HepG2 (cell line): ENCODE results near the gene KLHL33. TPM values are rescaled to one million over a fixed set of nuclear protein-coding genes. Genes with fewer than 3 reads are reported as not detected.

ENCODE experiments used
- EHMT2 ChIP-seq: fragments of 200-600 bp; sonication (generic); IDR thresholded peaks from 2 replicates; pipeline ENCODE4 v1.7.0; 2017; ENCODE audit warnings: antibody characterized with exemption, low read depth, low read length, borderline replicate concordance
- HCFC1 ChIP-seq: fragments of 150-350 bp; IDR thresholded peaks from 2 replicates; pipeline ENCODE4 v1.6.1; 2014; ENCODE audit warnings: low read depth, low read length
- HOXA3 ChIP-seq: sonication (generic); formaldehyde crosslinking; IDR thresholded peaks from 2 replicates; pipeline ENCODE4 v1.5.0; 2020; ENCODE audit warnings: missing genetic modification reagents
- ISL2 ChIP-seq: sonication (generic); formaldehyde crosslinking; IDR thresholded peaks from 2 replicates; pipeline ENCODE4 v1.5.0; 2020; ENCODE audit warnings: missing genetic modification reagents
- KDM1A ChIP-seq: IDR thresholded peaks from 2 replicates; pipeline ENCODE4 v1.6.1; 2016; ENCODE audit warnings: missing compliant biosample characterization
- MIER3 ChIP-seq: IDR thresholded peaks from 2 replicates; pipeline ENCODE4 v1.6.1; 2016; ENCODE audit warnings: missing compliant biosample characterization, borderline replicate concordance
- NFKB2 ChIP-seq: sonication (generic); formaldehyde crosslinking; IDR thresholded peaks from 2 replicates; pipeline ENCODE4 v1.4.0; 2020; ENCODE audit warnings: missing genetic modification reagents, borderline replicate concordance
- RFX5 ChIP-seq: IDR thresholded peaks from 2 replicates; pipeline ENCODE4 v1.6.1; 2011; ENCODE audit warnings: low read depth, low read length, improper control_type of control experiment
- ZFY ChIP-seq: sonication (generic); formaldehyde crosslinking; IDR thresholded peaks from 2 replicates; pipeline ENCODE4 v1.4.0; 2020; ENCODE audit warnings: missing genetic modification reagents
- ZNF335 ChIP-seq: sonication (generic); formaldehyde crosslinking; IDR thresholded peaks from 2 replicates; pipeline ENCODE4 v1.4.0; 2020; ENCODE audit warnings: missing genetic modification reagents
- ZNF557 ChIP-seq: sonication (generic); formaldehyde crosslinking; IDR thresholded peaks from 2 replicates; pipeline ENCODE4 v1.4.0; 2020; ENCODE audit warnings: missing genetic modification reagents
- ZNF567 ChIP-seq: sonication (generic); formaldehyde crosslinking; IDR thresholded peaks from 2 replicates; pipeline ENCODE4 v1.8.1; 2023; ENCODE audit warnings: mild to moderate bottlenecking, missing genetic modification reagents, borderline replicate concordance
- ZNF781 ChIP-seq: sonication (generic); formaldehyde crosslinking; IDR thresholded peaks from 2 replicates; pipeline ENCODE4 v1.5.1; 2020; ENCODE audit warnings: borderline replicate concordance, mild to moderate bottlenecking, missing genetic modification reagents; ENCODE audit errors: not compliant biosample characterization
- polyA plus RNA-seq, 8 experiments: library from polyadenylated mRNA; depleted of rRNA in 3 of 8; stranded (reverse) in 7 of 8; unstranded in 1 of 8; fragments of >200 nt; fragmentation: Illumina TruSeq in 4 of 8; extraction: Trizol in 4 of 8; gene quantifications; 2 replicates each; pipeline versions ENCODE4 v1.2.1 to v1.2.3, GENCODE V29; 2011 to 2016; ENCODE audit warnings: low read depth in 4 of 8, missing spikeins in 1 of 8, mixed read lengths in 1 of 8; ENCODE audit not compliant: insufficient read depth in 1 of 8
- total RNA-seq, 5 experiments: library from RNA; depleted of rRNA; stranded (reverse); fragments of >200 nt; fragmentation: Illumina TruSeq; extraction: Trizol; gene quantifications; 2 replicates each; pipeline ENCODE4 v1.2.3, GENCODE V29; 2016; ENCODE audit warnings: low read depth in 1 of 5
- TF ChIP-seq, protein P1 (sequence below): sonication (generic); formaldehyde crosslinking; IDR thresholded peaks from 2 replicates; pipeline ENCODE4 v1.4.0; 2020; ENCODE audit warnings: missing genetic modification reagents
- TF ChIP-seq, protein P2 (sequence below): sonication (generic); formaldehyde crosslinking; IDR thresholded peaks from 2 replicates; pipeline ENCODE4 v1.8.1; 2022; ENCODE audit warnings: low read depth, mild to moderate bottlenecking, missing genetic modification reagents
- TF ChIP-seq, protein P3 (sequence below): sonication (generic); formaldehyde crosslinking; IDR thresholded peaks from 2 replicates; pipeline ENCODE4 v1.5.1; 2020; ENCODE audit warnings: missing genetic modification reagents, mild to moderate bottlenecking, borderline replicate concordance
- TF ChIP-seq, protein P4 (sequence below): IDR thresholded peaks from 2 replicates; pipeline ENCODE4 v1.6.1; 2016; ENCODE audit warnings: low read depth, control low read depth

KLHL33 gene
- total and polyA plus RNA-seq, 2 of the 13 experiments (the other 11 are each of a cell fraction or from before 2014, with no cell fraction given): not detected

DNA sequence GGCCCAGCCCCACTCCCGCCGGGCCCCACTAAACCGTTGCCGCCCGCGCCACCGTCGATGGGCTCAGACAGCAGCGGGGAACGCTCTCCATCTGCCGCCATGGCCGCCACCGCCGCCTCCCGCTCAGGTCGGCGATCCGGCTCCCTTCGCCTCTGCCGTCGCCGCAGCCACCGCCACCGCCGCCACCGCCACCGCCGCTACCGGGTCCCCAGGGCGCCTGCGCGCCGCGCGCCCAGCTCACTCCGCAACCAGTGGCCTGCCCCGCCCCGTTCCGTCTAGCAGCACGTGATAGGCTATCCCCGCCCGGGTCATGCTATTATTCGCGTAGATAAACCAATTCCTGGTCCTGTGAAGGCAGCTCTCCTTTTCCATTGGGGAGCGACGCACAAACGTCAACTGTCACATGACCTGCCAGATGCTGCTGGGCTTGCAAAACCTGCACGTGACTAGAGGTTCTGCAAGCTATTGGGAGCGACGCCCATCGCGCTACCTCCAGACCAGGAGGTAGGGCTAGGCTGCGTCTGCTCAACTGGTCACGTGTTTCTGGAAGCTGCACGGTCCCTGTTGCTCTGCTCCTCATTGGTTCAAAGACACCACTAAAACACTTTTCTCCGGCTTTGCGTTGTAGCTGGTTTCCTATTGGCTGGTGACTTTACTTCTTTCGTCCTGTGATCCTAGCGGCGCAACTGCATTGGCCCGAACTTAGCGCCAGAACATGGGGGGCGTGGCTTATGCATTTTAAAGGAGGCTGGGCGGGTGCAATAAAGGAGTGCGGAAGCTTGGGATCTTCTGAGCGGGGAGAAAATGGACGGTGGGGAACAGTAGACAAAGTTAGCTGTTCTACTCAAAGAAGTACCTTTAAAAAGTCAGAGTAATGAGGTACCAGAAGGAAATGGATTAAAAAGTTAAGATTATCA is 25.5 kb upstream of the KLHL33 start, which contains the start of gene PIP4P1 (continued):
- TF ChIP-seq, protein P1, sequence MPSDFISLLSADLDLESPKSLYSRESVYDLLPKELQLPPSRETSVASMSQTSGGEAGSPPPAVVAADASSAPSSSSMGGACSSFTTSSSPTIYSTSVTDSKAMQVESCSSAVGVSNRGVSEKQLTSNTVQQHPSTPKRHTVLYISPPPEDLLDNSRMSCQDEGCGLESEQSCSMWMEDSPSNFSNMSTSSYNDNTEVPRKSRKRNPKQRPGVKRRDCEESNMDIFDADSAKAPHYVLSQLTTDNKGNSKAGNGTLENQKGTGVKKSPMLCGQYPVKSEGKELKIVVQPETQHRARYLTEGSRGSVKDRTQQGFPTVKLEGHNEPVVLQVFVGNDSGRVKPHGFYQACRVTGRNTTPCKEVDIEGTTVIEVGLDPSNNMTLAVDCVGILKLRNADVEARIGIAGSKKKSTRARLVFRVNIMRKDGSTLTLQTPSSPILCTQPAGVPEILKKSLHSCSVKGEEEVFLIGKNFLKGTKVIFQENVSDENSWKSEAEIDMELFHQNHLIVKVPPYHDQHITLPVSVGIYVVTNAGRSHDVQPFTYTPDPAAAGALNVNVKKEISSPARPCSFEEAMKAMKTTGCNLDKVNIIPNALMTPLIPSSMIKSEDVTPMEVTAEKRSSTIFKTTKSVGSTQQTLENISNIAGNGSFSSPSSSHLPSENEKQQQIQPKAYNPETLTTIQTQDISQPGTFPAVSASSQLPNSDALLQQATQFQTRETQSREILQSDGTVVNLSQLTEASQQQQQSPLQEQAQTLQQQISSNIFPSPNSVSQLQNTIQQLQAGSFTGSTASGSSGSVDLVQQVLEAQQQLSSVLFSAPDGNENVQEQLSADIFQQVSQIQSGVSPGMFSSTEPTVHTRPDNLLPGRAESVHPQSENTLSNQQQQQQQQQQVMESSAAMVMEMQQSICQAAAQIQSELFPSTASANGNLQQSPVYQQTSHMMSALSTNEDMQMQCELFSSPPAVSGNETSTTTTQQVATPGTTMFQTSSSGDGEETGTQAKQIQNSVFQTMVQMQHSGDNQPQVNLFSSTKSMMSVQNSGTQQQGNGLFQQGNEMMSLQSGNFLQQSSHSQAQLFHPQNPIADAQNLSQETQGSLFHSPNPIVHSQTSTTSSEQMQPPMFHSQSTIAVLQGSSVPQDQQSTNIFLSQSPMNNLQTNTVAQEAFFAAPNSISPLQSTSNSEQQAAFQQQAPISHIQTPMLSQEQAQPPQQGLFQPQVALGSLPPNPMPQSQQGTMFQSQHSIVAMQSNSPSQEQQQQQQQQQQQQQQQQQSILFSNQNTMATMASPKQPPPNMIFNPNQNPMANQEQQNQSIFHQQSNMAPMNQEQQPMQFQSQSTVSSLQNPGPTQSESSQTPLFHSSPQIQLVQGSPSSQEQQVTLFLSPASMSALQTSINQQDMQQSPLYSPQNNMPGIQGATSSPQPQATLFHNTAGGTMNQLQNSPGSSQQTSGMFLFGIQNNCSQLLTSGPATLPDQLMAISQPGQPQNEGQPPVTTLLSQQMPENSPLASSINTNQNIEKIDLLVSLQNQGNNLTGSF: no peak; the same call in 1 of the 2 replicates
- TF ChIP-seq ZNF557 (CRISPR knock-in tag) (no peak; the same call in 1 of the 2 replicates), ZNF335 (peak; percentile 97), ZNF781 (CRISPR knock-in tag) (peak; percentile 85), MIER3 (peak; percentile 90), KDM1A (CRISPR knock-in tag) (0 out of 2 replicates have a peak, but pooled peaks have one; percentile 41), RFX5 (peak; percentile 85), HCFC1 (peak; percentile 39; the same call in 1 of the 2 replicates), EHMT2 (peak; percentile 71; the same call in 1 of the 2 replicates), HOXA3 (CRISPR knock-in tag) (peak; percentile 92), NFKB2 (CRISPR knock-in tag) (peak; percentile 95; the same call in 1 of the 2 replicates), ZNF567 (0 out of 2 replicates have a peak, but pooled peaks have one; percentile 72), ZFY (CRISPR knock-in tag) (peak; percentile 90), ISL2 (CRISPR knock-in tag) (no peak; the same call in 1 of the 2 replicates)
- TF ChIP-seq, protein P2, sequence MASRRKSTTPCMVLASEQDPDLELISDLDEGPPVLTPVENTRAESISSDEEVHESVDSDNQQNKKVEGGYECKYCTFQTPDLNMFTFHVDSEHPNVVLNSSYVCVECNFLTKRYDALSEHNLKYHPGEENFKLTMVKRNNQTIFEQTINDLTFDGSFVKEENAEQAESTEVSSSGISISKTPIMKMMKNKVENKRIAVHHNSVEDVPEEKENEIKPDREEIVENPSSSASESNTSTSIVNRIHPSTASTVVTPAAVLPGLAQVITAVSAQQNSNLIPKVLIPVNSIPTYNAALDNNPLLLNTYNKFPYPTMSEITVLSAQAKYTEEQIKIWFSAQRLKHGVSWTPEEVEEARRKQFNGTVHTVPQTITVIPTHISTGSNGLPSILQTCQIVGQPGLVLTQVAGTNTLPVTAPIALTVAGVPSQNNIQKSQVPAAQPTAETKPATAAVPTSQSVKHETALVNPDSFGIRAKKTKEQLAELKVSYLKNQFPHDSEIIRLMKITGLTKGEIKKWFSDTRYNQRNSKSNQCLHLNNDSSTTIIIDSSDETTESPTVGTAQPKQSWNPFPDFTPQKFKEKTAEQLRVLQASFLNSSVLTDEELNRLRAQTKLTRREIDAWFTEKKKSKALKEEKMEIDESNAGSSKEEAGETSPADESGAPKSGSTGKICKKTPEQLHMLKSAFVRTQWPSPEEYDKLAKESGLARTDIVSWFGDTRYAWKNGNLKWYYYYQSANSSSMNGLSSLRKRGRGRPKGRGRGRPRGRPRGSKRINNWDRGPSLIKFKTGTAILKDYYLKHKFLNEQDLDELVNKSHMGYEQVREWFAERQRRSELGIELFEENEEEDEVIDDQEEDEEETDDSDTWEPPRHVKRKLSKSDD (CRISPR knock-in tag): peak; percentile 18
- TF ChIP-seq, protein P3, sequence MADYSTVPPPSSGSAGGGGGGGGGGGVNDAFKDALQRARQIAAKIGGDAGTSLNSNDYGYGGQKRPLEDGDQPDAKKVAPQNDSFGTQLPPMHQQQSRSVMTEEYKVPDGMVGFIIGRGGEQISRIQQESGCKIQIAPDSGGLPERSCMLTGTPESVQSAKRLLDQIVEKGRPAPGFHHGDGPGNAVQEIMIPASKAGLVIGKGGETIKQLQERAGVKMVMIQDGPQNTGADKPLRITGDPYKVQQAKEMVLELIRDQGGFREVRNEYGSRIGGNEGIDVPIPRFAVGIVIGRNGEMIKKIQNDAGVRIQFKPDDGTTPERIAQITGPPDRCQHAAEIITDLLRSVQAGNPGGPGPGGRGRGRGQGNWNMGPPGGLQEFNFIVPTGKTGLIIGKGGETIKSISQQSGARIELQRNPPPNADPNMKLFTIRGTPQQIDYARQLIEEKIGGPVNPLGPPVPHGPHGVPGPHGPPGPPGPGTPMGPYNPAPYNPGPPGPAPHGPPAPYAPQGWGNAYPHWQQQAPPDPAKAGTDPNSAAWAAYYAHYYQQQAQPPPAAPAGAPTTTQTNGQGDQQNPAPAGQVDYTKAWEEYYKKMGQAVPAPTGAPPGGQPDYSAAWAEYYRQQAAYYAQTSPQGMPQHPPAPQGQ (CRISPR knock-in tag): no peak
- TF ChIP-seq, protein P4, sequence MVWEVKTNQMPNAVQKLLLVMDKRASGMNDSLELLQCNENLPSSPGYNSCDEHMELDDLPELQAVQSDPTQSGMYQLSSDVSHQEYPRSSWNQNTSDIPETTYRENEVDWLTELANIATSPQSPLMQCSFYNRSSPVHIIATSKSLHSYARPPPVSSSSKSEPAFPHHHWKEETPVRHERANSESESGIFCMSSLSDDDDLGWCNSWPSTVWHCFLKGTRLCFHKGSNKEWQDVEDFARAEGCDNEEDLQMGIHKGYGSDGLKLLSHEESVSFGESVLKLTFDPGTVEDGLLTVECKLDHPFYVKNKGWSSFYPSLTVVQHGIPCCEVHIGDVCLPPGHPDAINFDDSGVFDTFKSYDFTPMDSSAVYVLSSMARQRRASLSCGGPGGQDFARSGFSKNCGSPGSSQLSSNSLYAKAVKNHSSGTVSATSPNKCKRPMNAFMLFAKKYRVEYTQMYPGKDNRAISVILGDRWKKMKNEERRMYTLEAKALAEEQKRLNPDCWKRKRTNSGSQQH: 0 out of 2 replicates have a peak, but pooled peaks have one; percentile 30
